GM12873 (cell line): ENCODE data around the gene PSMB3.

Experiments
- TF ChIP-seq, protein P1 (sequence below): IDR thresholded peaks from 2 replicates; pipeline ENCODE4 v1.5.1; 2012; ENCODE audit warnings: low read depth, mild to moderate bottlenecking, moderate library complexity, low read length, control low read depth; ENCODE audit not compliant: insufficient read depth; ENCODE audit errors: missing control alignments

Gene PSMB3

DNA sequence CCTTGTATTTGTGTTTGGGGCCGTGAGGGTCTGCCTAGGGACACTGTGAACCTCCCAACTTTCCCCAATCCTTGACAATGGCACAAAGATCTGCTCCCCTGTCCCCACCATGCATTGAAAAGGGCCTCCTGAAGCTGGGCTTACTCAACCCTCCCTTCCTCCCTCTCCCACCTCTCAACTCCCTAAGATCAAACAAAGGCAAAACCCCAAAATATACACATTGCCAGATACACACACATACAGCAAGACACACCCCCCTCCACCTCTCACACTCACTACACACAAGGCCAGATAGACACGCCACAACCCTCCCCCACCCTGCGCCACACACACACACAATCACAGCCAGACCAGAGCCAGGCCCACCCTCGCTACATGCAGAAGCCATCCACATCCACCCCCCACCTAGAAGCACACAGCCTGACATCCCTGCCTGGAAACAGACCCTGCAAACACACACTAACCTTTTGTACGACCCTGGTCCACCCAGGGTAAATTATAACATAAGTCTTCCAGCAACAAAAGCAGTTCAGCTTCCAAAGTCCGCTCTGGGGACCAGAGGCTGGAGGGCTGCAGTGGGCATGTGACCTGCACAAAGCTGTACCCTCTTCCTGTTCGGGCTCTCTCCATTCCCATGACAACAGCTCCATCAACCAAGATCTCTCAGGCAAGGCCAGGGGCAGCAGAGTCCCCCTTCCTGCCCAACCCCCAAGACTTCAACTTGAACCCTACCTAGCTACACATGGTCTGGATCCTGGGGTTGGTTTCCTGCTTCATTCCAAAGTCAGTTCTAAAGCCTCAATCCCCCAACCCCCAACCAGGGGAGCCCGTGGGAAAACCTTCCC lies 6.3 kb upstream of the PSMB3 start:
- TF ChIP-seq, protein P1, sequence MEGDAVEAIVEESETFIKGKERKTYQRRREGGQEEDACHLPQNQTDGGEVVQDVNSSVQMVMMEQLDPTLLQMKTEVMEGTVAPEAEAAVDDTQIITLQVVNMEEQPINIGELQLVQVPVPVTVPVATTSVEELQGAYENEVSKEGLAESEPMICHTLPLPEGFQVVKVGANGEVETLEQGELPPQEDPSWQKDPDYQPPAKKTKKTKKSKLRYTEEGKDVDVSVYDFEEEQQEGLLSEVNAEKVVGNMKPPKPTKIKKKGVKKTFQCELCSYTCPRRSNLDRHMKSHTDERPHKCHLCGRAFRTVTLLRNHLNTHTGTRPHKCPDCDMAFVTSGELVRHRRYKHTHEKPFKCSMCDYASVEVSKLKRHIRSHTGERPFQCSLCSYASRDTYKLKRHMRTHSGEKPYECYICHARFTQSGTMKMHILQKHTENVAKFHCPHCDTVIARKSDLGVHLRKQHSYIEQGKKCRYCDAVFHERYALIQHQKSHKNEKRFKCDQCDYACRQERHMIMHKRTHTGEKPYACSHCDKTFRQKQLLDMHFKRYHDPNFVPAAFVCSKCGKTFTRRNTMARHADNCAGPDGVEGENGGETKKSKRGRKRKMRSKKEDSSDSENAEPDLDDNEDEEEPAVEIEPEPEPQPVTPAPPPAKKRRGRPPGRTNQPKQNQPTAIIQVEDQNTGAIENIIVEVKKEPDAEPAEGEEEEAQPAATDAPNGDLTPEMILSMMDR, result no peak

DNA sequence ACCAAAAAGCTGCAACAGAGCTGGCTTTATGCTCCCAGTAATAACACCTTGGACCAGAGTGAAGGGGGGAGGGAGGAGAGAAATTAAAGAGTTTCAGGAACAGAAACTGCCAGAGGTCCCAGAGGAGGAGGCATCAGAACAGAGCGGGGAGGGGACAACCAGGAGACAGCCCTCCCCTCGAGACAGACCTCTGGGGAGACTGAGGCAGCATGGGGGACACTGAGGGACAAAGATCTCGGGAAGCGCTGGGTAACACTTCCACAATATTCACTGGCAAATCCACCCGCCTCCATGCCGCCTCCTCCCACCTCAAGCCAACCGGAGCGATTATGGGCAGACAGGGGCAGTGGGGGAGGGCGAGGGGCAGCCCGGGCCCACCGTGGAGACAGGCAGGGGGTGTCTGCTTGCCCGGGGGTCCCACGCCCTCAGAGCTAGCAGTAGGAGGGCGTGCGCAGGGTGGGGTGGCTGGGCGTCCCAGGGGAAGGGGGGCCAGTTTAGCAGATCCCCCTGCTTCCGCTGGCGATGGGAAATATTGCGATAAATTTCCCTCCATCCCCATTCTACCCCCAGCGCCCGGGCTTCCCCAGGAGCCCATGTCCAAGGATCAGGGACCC lies 5.6 kb upstream of the PSMB3 start:
- TF ChIP-seq, protein P1, result no peak

DNA sequence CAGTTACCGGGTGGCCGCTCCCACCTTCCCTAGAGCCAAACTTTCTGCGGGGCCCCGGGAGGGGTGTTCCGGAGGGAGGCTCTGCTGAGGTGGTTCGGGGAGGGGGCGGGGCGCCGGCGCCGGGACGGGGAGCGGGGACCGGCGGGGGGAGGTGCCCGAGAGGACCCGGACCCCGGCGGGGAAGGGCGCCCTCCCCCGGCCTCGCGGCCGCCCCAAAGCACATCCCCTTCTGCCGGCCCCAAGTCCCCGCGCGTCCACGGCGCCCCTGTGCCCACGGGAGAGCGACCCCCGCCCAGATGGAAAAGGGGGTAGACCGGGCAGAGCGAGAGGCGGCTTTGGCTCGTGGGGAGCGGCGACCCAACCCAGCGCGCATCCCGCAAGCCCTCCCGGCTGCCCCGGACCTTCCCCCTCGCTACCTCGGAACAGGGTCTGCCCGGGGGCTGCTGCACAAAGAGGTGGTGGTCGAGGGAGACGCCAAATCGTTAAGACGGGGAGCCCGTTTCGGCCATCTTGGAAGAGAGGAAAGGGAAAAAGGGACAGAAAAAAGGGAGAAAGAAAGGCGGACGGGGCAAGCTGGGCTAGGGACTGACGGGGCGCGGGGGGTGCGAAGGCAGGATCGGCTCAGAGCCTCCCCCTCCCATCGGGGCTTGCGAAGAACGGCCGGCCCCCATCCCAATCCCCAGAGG lies 4.9 kb upstream of the PSMB3 start:
- TF ChIP-seq, protein P1, result peak; percentile 23

DNA sequence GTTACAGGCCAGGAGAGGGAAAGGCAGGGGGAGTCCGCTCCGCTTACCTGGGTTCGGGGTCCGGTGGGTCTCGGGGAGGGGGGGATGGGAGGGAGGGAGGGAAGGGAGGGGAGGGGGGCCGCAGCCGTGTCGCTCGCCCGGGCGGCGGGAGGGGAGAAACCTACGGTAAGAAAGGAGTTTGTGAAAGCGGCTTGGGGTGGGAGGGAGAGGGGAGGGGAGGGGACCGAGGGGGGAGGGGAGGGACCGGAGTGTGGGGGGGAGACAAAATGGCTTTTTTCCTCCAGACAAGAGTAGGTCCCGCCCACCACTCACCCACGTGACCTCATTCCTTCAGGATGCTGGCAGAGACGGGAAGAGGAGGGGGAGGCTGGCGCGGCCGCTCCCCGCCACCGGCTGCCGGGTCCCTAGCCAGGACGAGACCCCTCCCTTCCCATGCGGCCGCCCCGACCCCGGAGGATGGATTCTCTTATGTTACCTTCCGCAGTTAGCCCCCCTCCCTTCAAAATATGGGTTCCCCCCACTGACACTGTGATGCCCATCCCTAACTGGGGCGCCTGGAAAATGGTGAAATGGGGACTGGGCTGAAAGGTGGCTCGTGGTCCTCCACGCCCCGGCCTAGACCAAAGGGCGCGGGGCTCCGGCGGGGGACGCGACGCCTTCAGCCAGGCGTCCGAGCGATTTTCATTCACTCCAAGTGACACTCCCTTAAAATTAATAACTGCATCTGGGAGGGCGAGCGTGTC lies 4.2 kb upstream of the PSMB3 start, which contains the start of gene PCGF2:
PCGF2 (minus strand) TSS at position 188 of the 743 bp plus-strand sequence. CDS start 7,934 bp downstream, outside the sequence.
- TF ChIP-seq, protein P1, result no peak

DNA sequence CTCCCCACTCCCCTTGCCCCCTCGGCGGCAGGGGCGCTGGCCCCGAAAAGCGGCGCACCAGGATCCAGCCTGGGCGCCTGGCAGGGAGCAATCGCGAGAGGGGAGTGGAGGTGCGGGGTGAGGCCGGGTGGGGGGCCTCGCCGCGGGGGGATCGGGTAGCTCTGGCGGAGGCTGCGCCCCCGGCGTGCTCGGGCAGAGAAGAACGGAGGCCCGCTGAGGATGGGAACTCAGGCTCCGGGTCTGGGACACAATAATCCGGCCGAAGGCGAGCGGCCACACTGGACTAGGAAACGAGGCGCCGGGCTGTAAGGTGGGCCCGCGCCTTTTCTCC lies 3.7 kb upstream of the PSMB3 start:
- TF ChIP-seq, protein P1, result no peak

DNA sequence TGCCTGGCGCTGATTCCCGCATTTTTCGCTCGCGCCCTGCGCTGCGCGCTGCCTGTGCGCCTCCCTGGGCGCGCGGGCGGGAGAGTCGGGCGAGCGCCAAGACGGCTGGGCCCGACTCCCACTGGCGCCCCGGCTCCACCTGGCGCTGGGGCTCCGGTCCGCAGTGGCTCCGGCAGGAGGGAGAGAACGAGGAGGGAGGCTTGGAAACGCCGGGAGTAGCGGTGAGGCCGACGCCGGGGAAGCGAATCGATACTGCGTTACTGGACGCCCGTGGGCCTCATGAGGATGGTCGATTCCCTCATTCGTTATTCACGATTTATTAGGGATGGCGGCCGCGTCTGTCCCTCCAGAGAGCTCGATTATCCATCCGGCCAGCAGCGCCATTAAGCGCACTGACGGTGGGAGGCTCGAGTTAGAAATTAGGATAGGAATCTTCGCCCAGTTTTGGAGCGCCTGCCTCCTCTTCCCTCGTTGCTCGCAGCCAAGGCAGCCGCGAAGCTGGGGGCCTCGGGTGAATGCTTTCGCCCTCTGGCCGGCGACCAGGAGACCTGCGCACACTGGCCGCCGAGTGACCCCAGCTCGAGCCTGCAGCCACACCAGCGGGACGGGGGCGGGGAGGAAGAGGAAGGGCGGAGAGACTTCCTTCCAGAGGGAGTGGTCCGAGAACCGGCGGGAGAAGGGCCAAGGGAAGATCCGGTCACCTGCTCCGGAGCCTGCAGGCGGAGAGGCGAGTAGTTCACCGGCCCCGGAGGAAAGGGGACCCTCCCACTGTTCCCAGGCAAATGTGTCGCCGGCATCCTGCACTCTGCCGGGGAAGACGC lies 3.1 kb upstream of the PSMB3 start:
- TF ChIP-seq, protein P1, result no peak
